Gastrocnemius medialis (tissue), 4 donors: ENCODE measurements around the gene MYH7B.

Experiments
- CTCF ChIP-seq, 5 experiments: fragments of 450-650 bp in 3 of 5; fragments of 200-600 bp in 2 of 5; sonication (generic) in 2 of 5; IDR thresholded peaks in 4 of 5; conservative IDR thresholded peaks in 1 of 5; 1 replicate in 4 of 5; 2 replicates in 1 of 5; pipeline ENCODE4 v1.5.1; 2016 to 2019; ENCODE audit warnings: antibody characterized with exemption in 5 of 5, mild to moderate bottlenecking in 3 of 5, moderate library complexity in 3 of 5
- POLR2A ChIP-seq, 2 donors: fragments of 450-650 bp; IDR thresholded peaks; one replicate each; pipeline ENCODE4 v1.6.1; 2017; ENCODE audit warnings: antibody characterized with exemption in 2 of 2, mild to moderate bottlenecking in 2 of 2, moderate library complexity in 2 of 2

- TF ChIP-seq CTCF (IDR thresholded peaks at IDR 0.05 in 4 of 5, conservative IDR thresholded peaks at IDR 0.05 in 1 of 5) = no peak
- TF ChIP-seq POLR2A (IDR thresholded peaks at IDR 0.05) = no peak
These were observed 9.0 kb upstream of the MYH7B start for GRCh38 chr20:34946661-34947060.
